CD14-positive monocyte (primary cell): ENCODE measurements around the gene MEF2B. TPM values are rescaled to one million over a fixed set of nuclear protein-coding genes. Genes with fewer than 3 reads are reported as not detected.
A peak's percentile ranks its signal among the peaks of the same experiment; 100 is the strongest.

Experiments
- DNase-seq, 3 donors: peaks; one replicate each; pipeline ENCODE4 v3.0.0-alpha.2; 2011 to 2022
- H2AFZ ChIP-seq: 2 replicates; pipeline ENCODE4 v1.6.0; 2012; ENCODE audit warnings: mild to moderate bottlenecking, low read depth, low read length, inconsistent platforms; ENCODE audit not compliant: insufficient read depth, poor library complexity, severe bottlenecking
- H3K27ac ChIP-seq, 2 donors: 1 replicate in 1 of 2; 2 replicates in 1 of 2; pipeline ENCODE4 v1.5.1; 2012 to 2013; ENCODE audit warnings: low read length in 2 of 2, control low read depth in 1 of 2, inconsistent platforms in 1 of 2, low read depth in 1 of 2, mild to moderate bottlenecking in 1 of 2
- H3K27me3 ChIP-seq, 2 donors: one replicate each; pipeline versions ENCODE4 v1.6.0 to v1.6.1; 2011 to 2013; ENCODE audit warnings: low read length in 2 of 2; ENCODE audit not compliant: control insufficient read depth in 2 of 2, insufficient read depth in 2 of 2
- H3K36me3 ChIP-seq, 2 donors: replicated peaks in 1 of 2; 1 replicate in 1 of 2; 2 replicates in 1 of 2; pipeline versions ENCODE4 v1.5.1 to v1.6.1; 2012 to 2013; ENCODE audit warnings: low read length in 2 of 2, control low read depth in 1 of 2, inconsistent platforms in 1 of 2, mild to moderate bottlenecking in 1 of 2; ENCODE audit not compliant: insufficient read depth in 2 of 2, control insufficient read depth in 1 of 2
- H3K4me1 ChIP-seq, 2 donors: 1 replicate in 1 of 2; 2 replicates in 1 of 2; pipeline versions ENCODE4 v1.5.1 to v1.6.1; 2012 to 2013; ENCODE audit warnings: low read length in 2 of 2, control low read depth in 1 of 2, inconsistent platforms in 1 of 2, mild to moderate bottlenecking in 1 of 2, moderate library complexity in 1 of 2; ENCODE audit not compliant: insufficient read depth in 2 of 2, control insufficient read depth in 1 of 2
- H3K4me2 ChIP-seq: replicated peaks from 2 replicates; pipeline ENCODE3; 2012; ENCODE audit warnings: low read length, moderate library complexity, mild to moderate bottlenecking; ENCODE audit not compliant: poor library complexity, severe bottlenecking; ENCODE audit errors: extremely low read depth
- H3K4me3 ChIP-seq, 3 experiments: fragments of 200-600 bp in 1 of 3; sonication (generic) in 1 of 3; replicated peaks in 1 of 3; 1 replicate in 2 of 3; 2 replicates in 1 of 3; pipeline ENCODE4 v1.5.1; 2011 to 2013; ENCODE audit warnings: low read length in 3 of 3, mild to moderate bottlenecking in 3 of 3, control low read depth in 2 of 3, low read depth in 2 of 3, inconsistent platforms in 1 of 3, moderate library complexity in 1 of 3
- H3K79me2 ChIP-seq: 2 replicates; pipeline ENCODE4 v1.6.0; 2012; ENCODE audit warnings: mild to moderate bottlenecking, control low read depth, inconsistent platforms, low read length, moderate library complexity; ENCODE audit not compliant: insufficient read depth
- H3K9ac ChIP-seq: 2 replicates; pipeline ENCODE4 v1.6.0; 2017; ENCODE audit warnings: low read length, mild to moderate bottlenecking; ENCODE audit not compliant: insufficient read depth, poor library complexity, severe bottlenecking
- H3K9me3 ChIP-seq, 2 donors: replicated peaks in 1 of 2; 1 replicate in 1 of 2; 2 replicates in 1 of 2; pipeline versions ENCODE4 v1.5.1 to v1.6.1; 2012 to 2013; ENCODE audit warnings: low read length in 2 of 2, control low read depth in 1 of 2; ENCODE audit not compliant: control insufficient read depth in 1 of 2, insufficient read depth in 1 of 2
- H4K20me1 ChIP-seq: 2 replicates; pipeline ENCODE4 v1.6.0; 2012; ENCODE audit warnings: mild to moderate bottlenecking, low read length, control low read depth, moderate library complexity; ENCODE audit not compliant: insufficient read depth
- H3K27ac Mint-ChIP-seq, 7 donors: one replicate each; pipeline ENCODE4 v1.8.0; 2020; ENCODE audit warnings: mild to moderate bottlenecking in 7 of 7, mixed read lengths in 7 of 7, moderate library complexity in 6 of 7, inconsistent platforms in 2 of 7
- H3K27me3 Mint-ChIP-seq, 3 donors: one replicate each; pipeline ENCODE4 v1.8.0; 2021 to 2022; ENCODE audit warnings: low read depth in 3 of 3, mild to moderate bottlenecking in 3 of 3, mixed read lengths in 3 of 3, moderate library complexity in 3 of 3, inconsistent platforms in 1 of 3
- H3K36me3 Mint-ChIP-seq, 2 donors: one replicate each; pipeline ENCODE4 v1.8.0; 2020; ENCODE audit warnings: mixed read lengths in 2 of 2, inconsistent platforms in 1 of 2, mild to moderate bottlenecking in 1 of 2
- H3K4me1 Mint-ChIP-seq: one replicate; pipeline ENCODE4 v1.8.0; 2020; ENCODE audit warnings: mild to moderate bottlenecking, mixed read lengths
- H3K4me3 Mint-ChIP-seq, 2 donors: one replicate each; pipeline ENCODE4 v1.8.0; 2020; ENCODE audit warnings: mild to moderate bottlenecking in 2 of 2, mixed read lengths in 2 of 2, moderate library complexity in 1 of 2
- H3K9me3 Mint-ChIP-seq, 7 donors: one replicate each; pipeline ENCODE4 v1.8.0; 2020 to 2022; ENCODE audit warnings: mixed read lengths in 7 of 7, mild to moderate bottlenecking in 6 of 7, moderate library complexity in 6 of 7, inconsistent platforms in 2 of 7
- WGBS: methylation state at CpG from one replicate; pipeline ENCODE4 v1.1.5; 2013; ENCODE audit warnings: missing lambda C conversion rate; ENCODE audit not compliant: insufficient coverage; 5-methylcytosine and 5-hydroxymethylcytosine counted together
- intact Hi-C, 2 donors: fragments of 100-400 bp; cut with micrococcal nuclease; formaldehyde crosslinking; loops; one replicate each; pipeline versions ENCODE4 v1.15.0 to v1.15.1; 2023
- polyA plus RNA-seq, 3 donors: library from polyadenylated mRNA; depleted of rRNA in 1 of 3; unstranded in 2 of 3; stranded (reverse) in 1 of 3; fragments of 300-500 nt in 2 of 3; fragments of >200 nt in 1 of 3; fragmentation: Illumina TruSeq in 2 of 3; gene quantifications; 1 replicate in 2 of 3; 2 replicates in 1 of 3; pipeline ENCODE4 v1.2.3, GENCODE V29; 2012 to 2021
- TF ChIP-seq, protein P1 (sequence below): fragments of 200-600 bp; IDR thresholded peaks from one replicate; pipeline ENCODE4 v1.8.0; 2022; ENCODE audit warnings: antibody characterized with exemption, mild to moderate bottlenecking

Gene MEF2B
- polyA plus RNA-seq, 3 donors: 0.15 to 1.8 (median 0.30) TPM

DNA sequence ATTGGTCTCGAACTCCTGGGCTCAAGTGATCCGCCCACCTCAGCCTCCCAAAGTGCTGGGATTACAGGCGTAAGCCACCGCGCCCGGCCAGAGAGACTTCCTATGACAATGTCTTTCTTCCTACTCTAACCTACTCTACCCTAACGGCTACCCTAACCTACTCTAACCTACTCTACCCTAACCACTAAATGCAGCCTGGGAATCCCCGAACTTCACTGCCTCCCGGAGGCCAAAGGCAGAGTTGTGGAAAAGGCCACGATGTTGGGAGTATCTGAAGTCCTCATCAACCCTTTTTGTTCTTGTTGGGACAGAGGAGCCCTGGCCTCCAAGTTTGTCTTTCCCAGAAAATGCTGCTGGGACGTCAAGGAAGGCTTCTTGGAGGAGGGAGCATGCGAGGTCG is 34.1 kb upstream of the MEF2B start:
- DNase-seq: no peak
- intact Hi-C loops: no loop called here
- 76% methylated on average over 8 of the region's 13 CpGs for WGBS
- Histone ChIP-seq H3K27ac (no peak overlapping the region), H3K27me3 (no peaks in the 10 kb centered on the region), H3K9ac (no peak overlapping the region), H3K4me3 (no peak overlapping the region), H3K36me3 (peaks cover 5 to 18% of the 10 kb centered on the region in 2 donors), H3K79me2 (peaks cover 15% of the 10 kb centered on the region), H3K4me1 (peaks cover 11 to 19% of the 10 kb centered on the region in 2 donors), H2AFZ (peak overlapping the region; percentile 29), H3K9me3 (peaks cover 0 to 6% of the 10 kb centered on the region in 2 donors), H3K4me2 (no peak overlapping the region), H4K20me1 (no peaks in the 10 kb centered on the region)
- Mint-ChIP-seq H3K27me3 (peaks cover 4 to 19% (median 10%) of the 10 kb centered on the region in 3 donors), H3K4me1 (peaks cover 26% of the 10 kb centered on the region), H3K4me3 (peak overlapping the region; percentile 86 to 92), H3K9me3 (peaks cover 0 to 15% (median 3%) of the 10 kb centered on the region in 7 donors), H3K27ac (peak overlapping the region in 1 of 7 donors; percentile 20), H3K36me3 (peaks cover 6 to 26% of the 10 kb centered on the region in 2 donors)
- TF ChIP-seq, protein P1, sequence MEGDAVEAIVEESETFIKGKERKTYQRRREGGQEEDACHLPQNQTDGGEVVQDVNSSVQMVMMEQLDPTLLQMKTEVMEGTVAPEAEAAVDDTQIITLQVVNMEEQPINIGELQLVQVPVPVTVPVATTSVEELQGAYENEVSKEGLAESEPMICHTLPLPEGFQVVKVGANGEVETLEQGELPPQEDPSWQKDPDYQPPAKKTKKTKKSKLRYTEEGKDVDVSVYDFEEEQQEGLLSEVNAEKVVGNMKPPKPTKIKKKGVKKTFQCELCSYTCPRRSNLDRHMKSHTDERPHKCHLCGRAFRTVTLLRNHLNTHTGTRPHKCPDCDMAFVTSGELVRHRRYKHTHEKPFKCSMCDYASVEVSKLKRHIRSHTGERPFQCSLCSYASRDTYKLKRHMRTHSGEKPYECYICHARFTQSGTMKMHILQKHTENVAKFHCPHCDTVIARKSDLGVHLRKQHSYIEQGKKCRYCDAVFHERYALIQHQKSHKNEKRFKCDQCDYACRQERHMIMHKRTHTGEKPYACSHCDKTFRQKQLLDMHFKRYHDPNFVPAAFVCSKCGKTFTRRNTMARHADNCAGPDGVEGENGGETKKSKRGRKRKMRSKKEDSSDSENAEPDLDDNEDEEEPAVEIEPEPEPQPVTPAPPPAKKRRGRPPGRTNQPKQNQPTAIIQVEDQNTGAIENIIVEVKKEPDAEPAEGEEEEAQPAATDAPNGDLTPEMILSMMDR: no peak

DNA sequence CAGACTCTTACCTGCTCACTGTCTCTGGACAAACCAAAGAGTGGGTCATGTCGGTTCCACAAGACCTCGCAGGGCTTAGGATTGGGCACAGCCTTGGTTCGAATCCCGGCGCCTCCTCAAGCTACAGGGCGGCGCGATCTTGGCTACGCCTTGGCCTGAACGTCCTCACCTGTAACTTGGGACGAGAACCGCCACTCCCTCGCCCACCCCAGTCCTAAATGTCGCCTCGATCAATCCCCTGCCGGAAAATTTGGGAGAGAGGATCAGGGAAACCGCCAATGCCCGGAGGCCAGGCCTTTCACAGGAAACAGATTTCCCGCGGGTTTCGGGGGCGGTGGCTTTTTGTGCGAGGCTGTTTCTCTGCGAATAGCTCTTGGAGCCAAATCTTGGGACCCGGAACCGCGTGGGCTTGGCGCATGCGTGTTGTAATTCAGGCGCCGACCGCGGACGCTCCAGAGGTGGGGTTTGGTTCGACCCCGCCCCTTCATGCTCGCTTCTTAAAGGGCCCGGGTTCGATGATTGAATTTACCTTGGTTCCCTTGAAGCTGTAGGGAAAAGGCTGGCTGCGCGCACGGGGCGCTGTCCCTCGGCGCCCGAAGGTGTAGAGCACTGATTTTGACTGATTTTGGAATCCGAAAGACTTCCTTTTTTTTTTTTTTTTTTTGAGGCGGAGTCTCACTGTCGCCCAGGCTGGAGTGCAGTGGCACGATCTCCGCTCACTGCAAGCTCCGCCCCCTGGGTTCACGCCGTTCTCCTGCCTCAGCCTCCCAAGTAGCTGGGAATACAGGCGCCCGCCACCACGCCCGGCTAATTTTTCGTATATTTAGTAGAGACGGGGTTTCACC is 33.2 kb upstream of the MEF2B start, which contains the start of gene NR2C2AP:
NR2C2AP (minus strand) TSS at position 403 of the 845 bp plus-strand sequence; CDS start at position 49, 354 bp downstream.
- WGBS: 10% methylated on average over 51 of the region's 60 CpGs
- H3K4me1 ChIP-seq: peaks cover 11 to 19% of the 10 kb centered on the region in 2 donors

More for the DNA sequence above, 33.2 kb upstream of the MEF2B start, which contains the start of gene NR2C2AP:
- peaks cover 15% of the 10 kb centered on the region for H3K79me2 ChIP-seq
- no peaks in the 10 kb centered on the region for H4K20me1 ChIP-seq
- Mint-ChIP-seq H3K4me1 (peaks cover 26% of the 10 kb centered on the region), H3K4me3 (peak within 1 kb of the TSS; percentile 86 to 92), H3K27me3 (peaks cover 4 to 16% (median 9%) of the 10 kb centered on the region in 3 donors), H3K27ac (peak within 1 kb of the TSS; percentile 85 to 97 (median 91)), H3K9me3 (peaks cover 0 to 15% (median 3%) of the 10 kb centered on the region in 7 donors), H3K36me3 (peaks cover 13 to 35% of the 10 kb centered on the region in 2 donors)
- intact Hi-C loops: loop anchor here in 1 of 2 donors (1.0 kb wide), 1 partner anchor 11 kb away; the partner anchor contains the start of genes BORCS8 and RFXANK
- H3K36me3 ChIP-seq: peaks cover 14 to 27% of the 10 kb centered on the region in 2 donors
- DNase-seq: peak; percentile 77 to 86 (median 86)
- H3K4me2 ChIP-seq: peak within 1 kb of the TSS; percentile 91
- peak within 1 kb of the TSS; percentile 86 for H2AFZ ChIP-seq
- H3K9me3 ChIP-seq: peaks cover 0 to 6% of the 10 kb centered on the region in 2 donors
- H3K9ac ChIP-seq: peak within 1 kb of the TSS; percentile 78
- TF ChIP-seq, protein P1: no peak
- peak within 1 kb of the TSS; percentile 54 to 94 (median 79) for H3K4me3 ChIP-seq
- H3K27ac ChIP-seq: peak within 1 kb of the TSS; percentile 84 to 87
- no peaks in the 10 kb centered on the region for H3K27me3 ChIP-seq
